Testis (tissue), 3 donors: Measurements from ENCODE around the gene BASP1. TPM values are rescaled to one million over a fixed set of nuclear protein-coding genes. Genes with fewer than 3 reads are reported as not detected.
A peak's percentile ranks its signal among the peaks of the same experiment; 100 is the strongest.

ENCODE experiments used
- DNase-seq: peaks from one replicate; pipeline ENCODE4 v3.0.0-alpha.2; 2019
- H3K27ac ChIP-seq, 2 donors: fragments of 200-600 bp; sonication (generic); one replicate each; pipeline ENCODE4 v1.5.1; 2019
- H3K27me3 ChIP-seq: fragments of 200-600 bp; sonication (generic); one replicate; pipeline ENCODE4 v1.5.1; 2019
- H3K36me3 ChIP-seq: fragments of 200-600 bp; sonication (generic); one replicate; pipeline ENCODE4 v1.5.1; 2017; ENCODE audit warnings: low read depth; ENCODE audit errors: missing control alignments
- H3K4me1 ChIP-seq: fragments of 200-600 bp; sonication (generic); one replicate; pipeline ENCODE4 v1.5.1; 2019
- H3K4me3 ChIP-seq, 2 donors: fragments of 200-600 bp; sonication (generic); one replicate each; pipeline ENCODE4 v1.5.1; 2017 to 2019
- H3K9me3 ChIP-seq: fragments of 200-600 bp; sonication (generic); one replicate; pipeline ENCODE4 v1.5.1; 2017
- CTCF ChIP-seq, 3 experiments: fragments of 450-650 bp in 2 of 3; fragments of 200-600 bp in 1 of 3; sonication (generic) in 1 of 3; IDR thresholded peaks; one replicate each; pipeline ENCODE4 v1.5.1; 2016 to 2019; ENCODE audit warnings: antibody characterized with exemption in 3 of 3, mild to moderate bottlenecking in 2 of 3, moderate library complexity in 1 of 3
- POLR2A ChIP-seq: fragments of 450-650 bp; IDR thresholded peaks from one replicate; pipeline ENCODE4 v1.6.1; 2017; ENCODE audit warnings: antibody characterized with exemption, mild to moderate bottlenecking, moderate library complexity
- WGBS, 2 donors: methylation state at CpG; one replicate each; pipeline ENCODE4 v1.1.5; 2018; 5-methylcytosine and 5-hydroxymethylcytosine counted together
- intact Hi-C: fragments of 100-400 bp; cut with DNase I; formaldehyde crosslinking; loops from one replicate; pipeline ENCODE4 v1.15.1; 2023; ENCODE audit warnings: low total_unique reads
- polyA plus RNA-seq: library from polyadenylated mRNA; stranded (reverse); fragments of 350-450 nt; fragmentation: Illumina TruSeq; extraction: RNeasy Lipid Tissue Mini Kit (QIAGEN cat#74804); gene quantifications from one replicate; pipeline ENCODE4 v1.2.3, GENCODE V29; 2014; ENCODE audit warnings: low read depth, low replicate concordance; ENCODE audit not compliant: insufficient read depth
- total RNA-seq, 2 donors: library from RNA; depleted of rRNA; stranded (reverse); fragments of >200 nt; gene quantifications; one replicate each; pipeline ENCODE4 v1.2.3, GENCODE V29; 2016

BASP1 gene
- total and polyA plus RNA-seq, 3 donors from 2014 or later = 2.1 to 5.6 (median 2.6) TPM

GRCh38 chr5:17182981-17183380 is 34.5 kb upstream of the BASP1 start:
- Histone ChIP-seq H3K4me3 (no peak overlapping the region), H3K27ac (no peak overlapping the region), H3K36me3 (no peaks in the 10 kb centered on the region), H3K4me1 (no peaks in the 10 kb centered on the region), H3K27me3 (no peaks in the 10 kb centered on the region), H3K9me3 (no peaks in the 10 kb centered on the region)
- 91 to 98% methylated on average over 1 of the region's 1 CpG for WGBS, 2 donors
- no peak for DNase-seq
- intact Hi-C loops = loop anchor here (10.0 kb wide), 2 partner anchors 248 to 388 kb away; partner anchors contain the start of gene MYO10
- TF ChIP-seq POLR2A (no peak), CTCF (IDR thresholded peaks at IDR 0.05) (no peak)

- H3K4me3 ChIP-seq = no peak overlapping the region
- no peaks in the 10 kb centered on the region for H3K36me3 ChIP-seq
- no peak overlapping the region for H3K27ac ChIP-seq
- no peaks in the 10 kb centered on the region for H3K9me3 ChIP-seq
- H3K27me3 ChIP-seq = no peaks in the 10 kb centered on the region
- 95% methylated on average over 7 of the region's 7 CpGs for WGBS, 2 donors
- no peak for DNase-seq
- TF ChIP-seq POLR2A (no peak), CTCF (IDR thresholded peaks at IDR 0.05) (no peak)
- no peaks in the 10 kb centered on the region for H3K4me1 ChIP-seq
- intact Hi-C loops = loop anchor here (10.0 kb wide), 2 partner anchors 249 to 389 kb away; partner anchors contain the start of gene MYO10
Measured at GRCh38 chr5:17183831-17184230, 33.6 kb upstream of the BASP1 start.

GRCh38 chr5:17184588-17184987 is 32.8 kb upstream of the BASP1 start:
- DNase-seq = no peak
- Histone ChIP-seq H3K27me3 (no peaks in the 10 kb centered on the region), H3K4me1 (no peaks in the 10 kb centered on the region), H3K9me3 (no peaks in the 10 kb centered on the region), H3K27ac (no peak overlapping the region), H3K4me3 (no peak overlapping the region), H3K36me3 (no peaks in the 10 kb centered on the region)
- WGBS, 2 donors = 96 to 100% methylated on average over 1 of the region's 1 CpG
- TF ChIP-seq CTCF (IDR thresholded peaks at IDR 0.05) (no peak), POLR2A (no peak)
- intact Hi-C loops = loop anchor here (10.0 kb wide), 2 partner anchors 250 to 390 kb away; partner anchors contain the start of gene MYO10

- TF ChIP-seq POLR2A (no peak), CTCF (IDR thresholded peaks at IDR 0.05) (no peak)
- Histone ChIP-seq H3K27me3 (no peaks in the 10 kb centered on the region), H3K4me3 (no peak overlapping the region), H3K27ac (no peak overlapping the region), H3K9me3 (no peaks in the 10 kb centered on the region), H3K4me1 (no peaks in the 10 kb centered on the region), H3K36me3 (no peaks in the 10 kb centered on the region)
- 76 to 79% methylated on average over 3 of the region's 3 CpGs for WGBS, 2 donors
- no peak for DNase-seq
- intact Hi-C loops = loop anchor here (10.0 kb wide), 2 partner anchors 251 to 391 kb away; partner anchors contain the start of gene MYO10
Measured at GRCh38 chr5:17185349-17185748, 32.1 kb upstream of the BASP1 start.

- Histone ChIP-seq H3K4me1 (no peaks in the 10 kb centered on the region), H3K4me3 (no peak overlapping the region), H3K27me3 (no peaks in the 10 kb centered on the region), H3K36me3 (no peaks in the 10 kb centered on the region), H3K27ac (peak overlapping the region in 1 of 2 donors; percentile 20), H3K9me3 (no peaks in the 10 kb centered on the region)
- TF ChIP-seq CTCF (IDR thresholded peaks at IDR 0.05) (no peak), POLR2A (no peak)
- DNase-seq = peak; percentile 61
- intact Hi-C loops = loop anchor here (10.0 kb wide), 2 partner anchors 251 to 391 kb away; partner anchors contain the start of gene MYO10
- 54 to 57% methylated on average over 3 of the region's 3 CpGs for WGBS, 2 donors
Measured at GRCh38 chr5:17185773-17186172, 31.7 kb upstream of the BASP1 start.
